ENCODE data around the gene VCAN.

DNA sequence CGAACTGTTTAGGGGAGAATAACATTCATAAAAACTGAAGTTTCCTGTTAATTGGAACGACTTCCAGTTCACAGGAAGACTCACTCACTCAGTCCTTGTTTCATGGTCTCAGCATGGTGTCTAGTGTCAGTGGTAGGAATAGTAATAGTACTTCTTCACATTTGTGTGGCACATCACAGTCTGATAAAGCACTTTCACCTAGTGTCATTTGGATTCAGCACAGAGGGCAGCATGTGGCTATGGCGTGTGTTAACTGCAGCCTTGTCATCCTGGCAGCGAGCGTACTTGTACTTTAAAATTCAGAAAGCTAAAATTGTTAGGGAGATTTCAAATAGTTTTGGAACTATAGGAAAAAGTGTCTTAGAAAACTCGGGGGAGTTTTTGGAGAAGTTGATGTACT lies 72.4 kb downstream of the VCAN start:
- TF ChIP-seq, protein P1, sequence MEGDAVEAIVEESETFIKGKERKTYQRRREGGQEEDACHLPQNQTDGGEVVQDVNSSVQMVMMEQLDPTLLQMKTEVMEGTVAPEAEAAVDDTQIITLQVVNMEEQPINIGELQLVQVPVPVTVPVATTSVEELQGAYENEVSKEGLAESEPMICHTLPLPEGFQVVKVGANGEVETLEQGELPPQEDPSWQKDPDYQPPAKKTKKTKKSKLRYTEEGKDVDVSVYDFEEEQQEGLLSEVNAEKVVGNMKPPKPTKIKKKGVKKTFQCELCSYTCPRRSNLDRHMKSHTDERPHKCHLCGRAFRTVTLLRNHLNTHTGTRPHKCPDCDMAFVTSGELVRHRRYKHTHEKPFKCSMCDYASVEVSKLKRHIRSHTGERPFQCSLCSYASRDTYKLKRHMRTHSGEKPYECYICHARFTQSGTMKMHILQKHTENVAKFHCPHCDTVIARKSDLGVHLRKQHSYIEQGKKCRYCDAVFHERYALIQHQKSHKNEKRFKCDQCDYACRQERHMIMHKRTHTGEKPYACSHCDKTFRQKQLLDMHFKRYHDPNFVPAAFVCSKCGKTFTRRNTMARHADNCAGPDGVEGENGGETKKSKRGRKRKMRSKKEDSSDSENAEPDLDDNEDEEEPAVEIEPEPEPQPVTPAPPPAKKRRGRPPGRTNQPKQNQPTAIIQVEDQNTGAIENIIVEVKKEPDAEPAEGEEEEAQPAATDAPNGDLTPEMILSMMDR (conservative IDR thresholded peaks at IDR 0.05 in 1 of 2, IDR thresholded peaks at IDR 0.05 in 1 of 2; ENCODE audit: extremely low read depth in 1 of 2, insufficient read depth in 1 of 2, low read depth in 1 of 2, low read length in 2 of 2): no peak
- no peak for TF ChIP-seq EZH2 (IDR thresholded peaks at IDR 0.05; ENCODE audit: borderline replicate concordance, low read length)
